Measurements from ENCODE around the gene BCL2L1.
"Not testable (repeated sequence)": the region's sequence is repeated elsewhere in the genome, so short reads cannot be mapped to it uniquely, and the experiment has no call there.

The BCL2L1 gene

GRCh38 chr20:31722257-31723068 is at the start of gene BCL2L1:
BCL2L1 (minus strand) TSS chr20:31722868; CDS start chr20:31722218, 650 bp downstream.
- peak; percentile 85 for DNase-seq (ENCODE audit: low spot score)

- no peak for DNase-seq (ENCODE audit: low spot score)
Measured at GRCh38 chr20:31770243-31770642, 47.6 kb upstream of the BCL2L1 start.

GRCh38 chr20:31769681-31770080 is 47.0 kb upstream of the BCL2L1 start:
- DNase-seq (ENCODE audit: low spot score), result no peak

- DNase-seq (ENCODE audit: low spot score), result no peak
Measured at GRCh38 chr20:31767805-31768204, 45.1 kb upstream of the BCL2L1 start.

- DNase-seq (ENCODE audit: low spot score), result no peak
Measured at GRCh38 chr20:31764641-31765305, 42.1 kb upstream of the BCL2L1 start.

- no peak for DNase-seq (ENCODE audit: low spot score)
Measured at GRCh38 chr20:31760519-31761240, 38.0 kb upstream of the BCL2L1 start.

- no peak for DNase-seq (ENCODE audit: low spot score)
Measured at GRCh38 chr20:31759836-31760518, 37.3 kb upstream of the BCL2L1 start.

- DNase-seq (ENCODE audit: low spot score), result no peak
Measured at GRCh38 chr20:31758991-31759390, 36.3 kb upstream of the BCL2L1 start.

- DNase-seq (ENCODE audit: low spot score), result no peak
Measured at GRCh38 chr20:31758521-31758920, 35.9 kb upstream of the BCL2L1 start.

GRCh38 chr20:31757254-31757653 is 34.6 kb upstream of the BCL2L1 start:
- no peak for DNase-seq (ENCODE audit: low spot score)

GRCh38 chr20:31751126-31751525 is 28.5 kb upstream of the BCL2L1 start:
- DNase-seq (ENCODE audit: low spot score), result no peak

GRCh38 chr20:31749223-31749622 is 26.6 kb upstream of the BCL2L1 start:
- DNase-seq (ENCODE audit: low spot score), result no peak

- DNase-seq (ENCODE audit: low spot score), result no peak
Measured at GRCh38 chr20:31747640-31748039, 25.0 kb upstream of the BCL2L1 start.

GRCh38 chr20:31747028-31747427 is 24.4 kb upstream of the BCL2L1 start:
- DNase-seq (ENCODE audit: low spot score), result not testable (repeated sequence)

GRCh38 chr20:31746068-31746878 is 23.6 kb upstream of the BCL2L1 start:
- DNase-seq (ENCODE audit: low spot score), result no peak

GRCh38 chr20:31740656-31741323 is 18.1 kb upstream of the BCL2L1 start:
- no peak for DNase-seq (ENCODE audit: low spot score)

- DNase-seq (ENCODE audit: low spot score), result no peak
Measured at GRCh38 chr20:31740208-31740607, 17.5 kb upstream of the BCL2L1 start.

- no peak for DNase-seq (ENCODE audit: low spot score)
Measured at GRCh38 chr20:31739550-31739977, 16.9 kb upstream of the BCL2L1 start.

- DNase-seq (ENCODE audit: low spot score), result peak; percentile 98
Measured at GRCh38 chr20:31738729-31739549, 16.3 kb upstream of the BCL2L1 start, which contains the start of gene TPX2. TPX2 (plus strand) TSS chr20:31739290; CDS start chr20:31757477, 18,187 bp downstream.

GRCh38 chr20:31731321-31731717 is 8.7 kb upstream of the BCL2L1 start:
- DNase-seq (ENCODE audit: low spot score), result no peak
